Body of pancreas (tissue), 4 donors: Measurements from ENCODE around the gene GATA3. TPM values are rescaled to one million over a fixed set of nuclear protein-coding genes. Genes with fewer than 3 reads are reported as not detected.

ENCODE experiments used
- ATAC-seq: fragments of 150-250 bp; one replicate; pipeline ENCODE4 v1.9.1; 2016
- DNase-seq, 4 donors: peaks; one replicate each; pipeline ENCODE4 v3.0.0-alpha.2; 2019
- H3K27ac ChIP-seq, 4 donors: fragments of 200-600 bp; sonication (generic); 1 replicate in 3 of 4; 2 replicates in 1 of 4; pipeline versions ENCODE4 v1.5.1 to v1.6.1; 2016 to 2019; ENCODE audit warnings: mild to moderate bottlenecking in 1 of 4, mixed read lengths in 1 of 4, moderate library complexity in 1 of 4
- H3K27me3 ChIP-seq, 2 donors: fragments of 200-600 bp; sonication (generic); one replicate each; pipeline ENCODE4 v1.6.0; 2016; ENCODE audit warnings: mild to moderate bottlenecking in 1 of 2
- H3K36me3 ChIP-seq, 2 donors: fragments of 200-600 bp; sonication (generic); replicated peaks in 1 of 2; 2 replicates each; pipeline ENCODE4 v1.5.1; 2016; ENCODE audit warnings: low read depth in 2 of 2; ENCODE audit not compliant: insufficient read depth in 1 of 2
- H3K4me1 ChIP-seq: fragments of 200-600 bp; sonication (generic); one replicate; pipeline ENCODE4 v1.6.0; 2016
- H3K4me3 ChIP-seq, 2 donors: fragments of 200-600 bp; sonication (generic); 1 replicate in 1 of 2; 2 replicates in 1 of 2; pipeline ENCODE4 v1.5.1; 2016 to 2019
- H3K9me3 ChIP-seq, 3 donors: fragments of 200-600 bp; sonication (generic); 1 replicate in 2 of 3; 2 replicates in 1 of 3; pipeline ENCODE4 v1.5.1; 2016
- POLR2A ChIP-seq, 3 donors: fragments of 450-650 bp; IDR thresholded peaks; one replicate each; pipeline ENCODE4 v1.6.1; 2016; ENCODE audit warnings: antibody characterized with exemption in 3 of 3, mild to moderate bottlenecking in 2 of 3
- WGBS, 2 donors: methylation state at CpG; one replicate each; pipeline ENCODE4 v1.1.5; 2017; 5-methylcytosine and 5-hydroxymethylcytosine counted together
- intact Hi-C: fragments of 100-400 bp; cut with DNase I; formaldehyde crosslinking; loops from one replicate; pipeline ENCODE4 v1.15.1; 2023
- total RNA-seq, 2 donors: library from RNA; depleted of rRNA; stranded (reverse); fragments of >200 nt; gene quantifications; one replicate each; pipeline ENCODE4 v1.1.0, GENCODE V29; 2016
- TF ChIP-seq, protein P1 (sequence below), 7 experiments: fragments of 450-650 bp in 4 of 7; fragments of 200-600 bp in 3 of 7; sonication (generic) in 3 of 7; IDR thresholded peaks; one replicate each; pipeline ENCODE4 v1.5.1; 2016 to 2019; ENCODE audit warnings: antibody characterized with exemption in 7 of 7

The GATA3 gene
- total RNA-seq, 2 donors from 2014 or later = 0.26 to 0.66 TPM

DNA sequence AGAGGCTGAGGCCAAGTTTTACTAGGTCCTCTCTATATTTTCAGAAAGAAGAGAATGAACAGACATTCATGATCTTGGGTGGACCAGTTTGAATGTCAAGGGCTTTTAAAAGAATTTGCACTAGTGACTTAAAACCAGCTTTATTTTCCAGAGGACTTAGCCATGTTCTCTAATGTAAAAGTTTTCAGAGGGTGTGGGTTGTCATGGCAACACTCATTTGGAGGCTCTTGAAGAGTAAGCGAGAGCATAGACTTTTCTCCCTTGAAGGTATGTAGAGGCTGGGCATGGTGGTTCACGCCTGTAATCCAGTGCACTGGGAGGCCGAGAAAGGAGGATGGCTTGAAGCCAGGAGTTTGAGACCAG, 61.1 kb downstream of the GATA3 start:
- ATAC-seq (no peak), DNase-seq (no peak)
- no peaks in the 10 kb centered on the region for H3K9me3 ChIP-seq
- no peaks in the 10 kb centered on the region for H3K4me1 ChIP-seq
- TF ChIP-seq, protein P1, sequence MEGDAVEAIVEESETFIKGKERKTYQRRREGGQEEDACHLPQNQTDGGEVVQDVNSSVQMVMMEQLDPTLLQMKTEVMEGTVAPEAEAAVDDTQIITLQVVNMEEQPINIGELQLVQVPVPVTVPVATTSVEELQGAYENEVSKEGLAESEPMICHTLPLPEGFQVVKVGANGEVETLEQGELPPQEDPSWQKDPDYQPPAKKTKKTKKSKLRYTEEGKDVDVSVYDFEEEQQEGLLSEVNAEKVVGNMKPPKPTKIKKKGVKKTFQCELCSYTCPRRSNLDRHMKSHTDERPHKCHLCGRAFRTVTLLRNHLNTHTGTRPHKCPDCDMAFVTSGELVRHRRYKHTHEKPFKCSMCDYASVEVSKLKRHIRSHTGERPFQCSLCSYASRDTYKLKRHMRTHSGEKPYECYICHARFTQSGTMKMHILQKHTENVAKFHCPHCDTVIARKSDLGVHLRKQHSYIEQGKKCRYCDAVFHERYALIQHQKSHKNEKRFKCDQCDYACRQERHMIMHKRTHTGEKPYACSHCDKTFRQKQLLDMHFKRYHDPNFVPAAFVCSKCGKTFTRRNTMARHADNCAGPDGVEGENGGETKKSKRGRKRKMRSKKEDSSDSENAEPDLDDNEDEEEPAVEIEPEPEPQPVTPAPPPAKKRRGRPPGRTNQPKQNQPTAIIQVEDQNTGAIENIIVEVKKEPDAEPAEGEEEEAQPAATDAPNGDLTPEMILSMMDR (IDR thresholded peaks at IDR 0.05) = no peak
- no peak for TF ChIP-seq POLR2A (IDR thresholded peaks at IDR 0.05)
- intact Hi-C loops = no loop called here
- no peak overlapping the region for H3K27ac ChIP-seq
- H3K27me3 ChIP-seq = no peaks in the 10 kb centered on the region
- no peaks in the 10 kb centered on the region for H3K36me3 ChIP-seq
- 83% methylated on average over 3 of the region's 3 CpGs for WGBS, 2 donors
- no peak overlapping the region for H3K4me3 ChIP-seq

GRCh38 chr10:8116474-8116873, 62.0 kb downstream of the GATA3 start:
- Histone ChIP-seq H3K4me3 (no peak overlapping the region), H3K4me1 (no peaks in the 10 kb centered on the region), H3K27ac (no peak overlapping the region), H3K27me3 (no peaks in the 10 kb centered on the region), H3K9me3 (no peaks in the 10 kb centered on the region), H3K36me3 (no peaks in the 10 kb centered on the region)
- 55 to 57% methylated on average over 5 of the region's 5 CpGs for WGBS, 2 donors
- ATAC-seq (no peak), DNase-seq (no peak)
- no peak for TF ChIP-seq POLR2A (IDR thresholded peaks at IDR 0.05)
- TF ChIP-seq, protein P1 (IDR thresholded peaks at IDR 0.05) = no peak
- intact Hi-C loops = no loop called here

GRCh38 chr10:8116926-8117493, 62.5 kb downstream of the GATA3 start:
- no peak for DNase-seq
- ATAC-seq = no peak

GRCh38 chr10:8121201-8121890, 66.9 kb downstream of the GATA3 start:
- DNase-seq (no peak), ATAC-seq (no peak)
- Histone ChIP-seq H3K27me3 (no peaks in the 10 kb centered on the region), H3K4me3 (no peak overlapping the region), H3K9me3 (no peaks in the 10 kb centered on the region), H3K36me3 (no peaks in the 10 kb centered on the region), H3K4me1 (no peaks in the 10 kb centered on the region), H3K27ac (no peak overlapping the region)
- 54 to 73% methylated on average over 12 of the region's 12 CpGs for WGBS, 2 donors
- intact Hi-C loops = no loop called here
- TF ChIP-seq, protein P1 (IDR thresholded peaks at IDR 0.05) = no peak
- TF ChIP-seq POLR2A (IDR thresholded peaks at IDR 0.05) = no peak

More at GRCh38 chr10:8116926-8117493, 62.5 kb downstream of the GATA3 start:
- TF ChIP-seq POLR2A (IDR thresholded peaks at IDR 0.05) = no peak
- TF ChIP-seq, protein P1 (IDR thresholded peaks at IDR 0.05) = no peak
- no peak overlapping the region for H3K27ac ChIP-seq
- no peaks in the 10 kb centered on the region for H3K27me3 ChIP-seq
- no peaks in the 10 kb centered on the region for H3K4me1 ChIP-seq
- H3K9me3 ChIP-seq = no peaks in the 10 kb centered on the region
- WGBS, 2 donors = 52 to 64% methylated on average over 12 of the region's 12 CpGs
- H3K4me3 ChIP-seq = no peak overlapping the region
- intact Hi-C loops = no loop called here
- no peaks in the 10 kb centered on the region for H3K36me3 ChIP-seq
